ENCODE results near the gene AFF4.
"Not testable (repeated sequence)": the region's sequence is repeated elsewhere in the genome, so short reads cannot be mapped to it uniquely, and the experiment has no call there.

AFF4 gene

GRCh38 chr5:132976852-132977251 is 13.4 kb upstream of the AFF4 start:
- FAIRE-seq (no peak), DNase-seq (ENCODE audit: insufficient read length) (no peak)
- no peak for TF ChIP-seq TAF1 (IDR thresholded peaks at IDR 0.05; ENCODE audit: borderline replicate concordance, low read depth, low read length)
- no peak for TF ChIP-seq POLR2A (IDR thresholded peaks at IDR 0.05; ENCODE audit: low read depth, low read length)
- TF ChIP-seq POLR2AphosphoS5 (IDR thresholded peaks at IDR 0.05; ENCODE audit: low read depth, low read length) = no peak

GRCh38 chr5:132972436-132972828 is 9.0 kb upstream of the AFF4 start:
- not testable (repeated sequence) for DNase-seq (ENCODE audit: insufficient read length); FAIRE-seq

- TF ChIP-seq POLR2AphosphoS5 (IDR thresholded peaks at IDR 0.05; ENCODE audit: low read depth, low read length) = no peak
- no peak for TF ChIP-seq POLR2A (IDR thresholded peaks at IDR 0.05; ENCODE audit: low read depth, low read length)
- no peak for TF ChIP-seq TAF1 (IDR thresholded peaks at IDR 0.05; ENCODE audit: borderline replicate concordance, low read depth, low read length)
- DNase-seq (ENCODE audit: insufficient read length) (no peak), FAIRE-seq (no peak)
Observed at GRCh38 chr5:132971483-132972435, 8.3 kb upstream of the AFF4 start.

- DNase-seq (ENCODE audit: insufficient read length) (no peak), FAIRE-seq (no peak)
- TF ChIP-seq POLR2A (IDR thresholded peaks at IDR 0.05; ENCODE audit: low read depth, low read length) (no peak), TAF1 (IDR thresholded peaks at IDR 0.05; ENCODE audit: borderline replicate concordance, low read depth, low read length) (no peak), POLR2AphosphoS5 (IDR thresholded peaks at IDR 0.05; ENCODE audit: low read depth, low read length) (no peak)
Observed at GRCh38 chr5:132965120-132965519, 1.7 kb upstream of the AFF4 start.

- TF ChIP-seq TAF1 (IDR thresholded peaks at IDR 0.05; ENCODE audit: borderline replicate concordance, low read depth, low read length) = no peak
- no peak for TF ChIP-seq POLR2A (IDR thresholded peaks at IDR 0.05; ENCODE audit: low read depth, low read length)
- TF ChIP-seq POLR2AphosphoS5 (IDR thresholded peaks at IDR 0.05; ENCODE audit: low read depth, low read length) = no peak
- peak; percentile 74 for FAIRE-seq
- no peak for DNase-seq (ENCODE audit: insufficient read length)
Observed at GRCh38 chr5:132962429-132963021, 909 bp downstream of the AFF4 start.

GRCh38 chr5:132961887-132962286 is 1.5 kb downstream of the AFF4 start:
- FAIRE-seq (no peak), DNase-seq (ENCODE audit: insufficient read length) (no peak)
- TF ChIP-seq POLR2AphosphoS5 (IDR thresholded peaks at IDR 0.05; ENCODE audit: low read depth, low read length) (no peak), TAF1 (IDR thresholded peaks at IDR 0.05; ENCODE audit: borderline replicate concordance, low read depth, low read length) (no peak), POLR2A (IDR thresholded peaks at IDR 0.05; ENCODE audit: low read depth, low read length) (no peak)

GRCh38 chr5:132961123-132961815 is 2.2 kb downstream of the AFF4 start:
- peak; percentile 51 for FAIRE-seq
- DNase-seq (ENCODE audit: insufficient read length) = not testable (repeated sequence)

GRCh38 chr5:132956166-132956799 is 7.2 kb downstream of the AFF4 start:
- FAIRE-seq; DNase-seq (ENCODE audit: insufficient read length): not testable (repeated sequence)

GRCh38 chr5:132953710-132954109 is 9.7 kb downstream of the AFF4 start:
- FAIRE-seq (no peak), DNase-seq (ENCODE audit: insufficient read length) (no peak)
- TF ChIP-seq TAF1 (IDR thresholded peaks at IDR 0.05; ENCODE audit: borderline replicate concordance, low read depth, low read length) (no peak), POLR2A (IDR thresholded peaks at IDR 0.05; ENCODE audit: low read depth, low read length) (no peak), POLR2AphosphoS5 (IDR thresholded peaks at IDR 0.05; ENCODE audit: low read depth, low read length) (no peak)

GRCh38 chr5:132952829-132953228 is 10.6 kb downstream of the AFF4 start:
- no peak for TF ChIP-seq TAF1 (IDR thresholded peaks at IDR 0.05; ENCODE audit: borderline replicate concordance, low read depth, low read length)
- no peak for TF ChIP-seq POLR2AphosphoS5 (IDR thresholded peaks at IDR 0.05; ENCODE audit: low read depth, low read length)
- no peak for TF ChIP-seq POLR2A (IDR thresholded peaks at IDR 0.05; ENCODE audit: low read depth, low read length)
- DNase-seq (ENCODE audit: insufficient read length) (no peak), FAIRE-seq (no peak)

- TF ChIP-seq POLR2A (IDR thresholded peaks at IDR 0.05; ENCODE audit: low read depth, low read length) = no peak
- no peak for TF ChIP-seq POLR2AphosphoS5 (IDR thresholded peaks at IDR 0.05; ENCODE audit: low read depth, low read length)
- TF ChIP-seq TAF1 (IDR thresholded peaks at IDR 0.05; ENCODE audit: borderline replicate concordance, low read depth, low read length) = no peak
- DNase-seq (ENCODE audit: insufficient read length) = no peak
- FAIRE-seq = no peak
Observed at GRCh38 chr5:132951897-132952296, 11.5 kb downstream of the AFF4 start.

GRCh38 chr5:132949136-132949535 is 14.3 kb downstream of the AFF4 start:
- FAIRE-seq = no peak
- no peak for DNase-seq (ENCODE audit: insufficient read length)
- no peak for TF ChIP-seq POLR2AphosphoS5 (IDR thresholded peaks at IDR 0.05; ENCODE audit: low read depth, low read length)
- no peak for TF ChIP-seq TAF1 (IDR thresholded peaks at IDR 0.05; ENCODE audit: borderline replicate concordance, low read depth, low read length)
- no peak for TF ChIP-seq POLR2A (IDR thresholded peaks at IDR 0.05; ENCODE audit: low read depth, low read length)

Data from GM12892 (cell line).